GM21786 (cell line): ENCODE results near the gene DBF4B.

Source experiments
- ATAC-seq: cut with Tn5 transposase; IDR thresholded peaks from one replicate; pipeline ENCODE4 v1.9.1; 2021; ENCODE audit not compliant: unreplicated experiment

DBF4B gene

DNA sequence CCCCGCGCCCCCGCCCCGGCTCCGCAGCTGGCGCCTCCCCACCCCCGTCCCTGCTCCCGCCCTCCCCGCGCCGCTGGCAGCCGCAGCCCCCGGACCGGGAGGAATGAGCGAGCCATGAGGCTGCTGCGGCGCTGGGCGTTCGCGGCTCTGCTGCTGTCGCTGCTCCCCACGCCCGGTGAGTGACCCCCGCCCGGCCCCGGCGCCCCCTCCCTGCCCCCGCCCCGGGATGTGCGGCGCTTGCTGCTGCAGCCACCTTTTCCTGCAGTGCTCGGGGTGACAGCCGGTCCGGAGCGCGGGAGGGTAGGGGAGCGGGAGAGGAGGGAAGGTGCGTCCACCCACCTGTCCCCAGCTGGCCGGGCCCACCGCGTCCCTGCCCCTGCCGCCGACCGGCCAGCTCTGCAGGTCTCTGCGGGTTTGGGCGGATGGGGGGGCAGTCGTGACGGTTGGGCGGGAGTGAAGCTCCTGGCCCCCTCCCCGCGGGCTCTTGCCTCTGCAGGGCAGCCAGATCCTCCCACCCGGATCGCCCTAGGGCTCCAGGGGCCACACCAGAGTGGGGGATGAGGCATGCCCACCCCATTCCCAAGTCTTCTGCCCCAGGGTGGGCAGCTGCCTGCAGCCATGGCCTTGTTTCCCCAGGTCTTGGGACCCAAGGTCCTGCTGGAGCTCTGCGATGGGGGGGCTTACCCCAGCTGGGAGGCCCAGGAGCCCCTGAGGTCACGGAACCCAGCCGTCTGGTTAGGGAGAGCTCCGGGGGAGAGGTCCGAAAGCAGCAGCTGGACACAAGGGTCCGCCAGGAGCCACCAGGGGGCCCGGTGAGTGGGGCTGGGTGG lies 50.8 kb downstream of the DBF4B start:
- no peak for ATAC-seq

DNA sequence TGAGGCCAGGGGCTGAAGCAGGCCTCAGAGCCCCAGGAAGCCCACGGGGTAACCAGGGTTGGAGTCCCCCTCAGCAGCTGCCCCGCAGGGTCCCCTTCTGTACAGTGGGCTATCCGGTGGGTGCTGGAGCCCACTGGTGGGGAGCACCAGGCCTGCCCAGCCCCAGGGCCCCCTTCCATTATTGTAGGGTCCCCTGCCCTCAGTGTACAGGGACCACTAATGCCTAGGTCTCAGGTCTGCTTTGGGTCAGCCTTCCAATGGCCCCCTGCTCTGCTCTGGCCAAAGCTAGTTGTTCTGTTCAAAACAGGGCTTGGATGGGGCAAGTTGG lies 51.4 kb downstream of the DBF4B start:
- ATAC-seq: no peak

DNA sequence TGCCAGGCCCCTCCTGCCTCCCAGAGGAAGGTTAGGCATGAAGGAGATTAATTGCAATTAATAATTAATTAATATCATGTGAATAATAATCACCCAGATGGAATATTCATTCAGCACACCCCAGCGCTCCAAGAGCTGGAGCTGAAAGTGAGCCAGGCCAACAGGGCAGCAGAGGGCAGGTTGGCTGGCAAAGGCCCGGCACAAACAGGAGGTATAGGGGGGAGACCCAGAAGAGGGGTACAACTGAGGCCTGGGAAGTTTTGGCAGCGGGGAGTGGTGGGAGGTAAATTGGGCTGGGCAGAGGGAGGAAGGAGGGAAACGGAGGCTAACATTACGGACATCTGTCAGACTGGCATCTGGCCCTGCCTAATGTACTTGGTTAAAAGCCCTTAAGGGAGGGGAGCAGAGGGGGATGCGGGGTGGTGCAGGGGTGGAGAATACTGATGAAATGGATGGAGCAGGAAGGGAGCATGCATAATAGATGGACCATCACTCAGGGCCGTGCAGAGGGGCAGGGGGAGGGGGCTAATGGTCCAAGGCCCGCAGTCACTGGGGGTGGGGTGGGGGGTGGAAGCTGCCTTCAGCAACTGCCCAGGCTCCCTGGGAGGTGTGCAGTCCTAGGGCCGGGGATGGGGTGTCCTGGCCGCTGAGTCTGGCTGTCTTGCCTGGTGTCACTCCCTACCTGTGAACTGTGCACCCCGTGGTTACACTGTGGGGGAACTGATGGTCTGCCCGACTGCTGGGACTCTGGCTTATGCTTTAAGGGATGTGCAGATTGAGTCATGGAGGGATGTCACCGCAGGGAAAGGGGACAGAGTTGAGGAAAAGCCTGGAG lies 52.2 kb downstream of the DBF4B start:
- no peak for ATAC-seq

DNA sequence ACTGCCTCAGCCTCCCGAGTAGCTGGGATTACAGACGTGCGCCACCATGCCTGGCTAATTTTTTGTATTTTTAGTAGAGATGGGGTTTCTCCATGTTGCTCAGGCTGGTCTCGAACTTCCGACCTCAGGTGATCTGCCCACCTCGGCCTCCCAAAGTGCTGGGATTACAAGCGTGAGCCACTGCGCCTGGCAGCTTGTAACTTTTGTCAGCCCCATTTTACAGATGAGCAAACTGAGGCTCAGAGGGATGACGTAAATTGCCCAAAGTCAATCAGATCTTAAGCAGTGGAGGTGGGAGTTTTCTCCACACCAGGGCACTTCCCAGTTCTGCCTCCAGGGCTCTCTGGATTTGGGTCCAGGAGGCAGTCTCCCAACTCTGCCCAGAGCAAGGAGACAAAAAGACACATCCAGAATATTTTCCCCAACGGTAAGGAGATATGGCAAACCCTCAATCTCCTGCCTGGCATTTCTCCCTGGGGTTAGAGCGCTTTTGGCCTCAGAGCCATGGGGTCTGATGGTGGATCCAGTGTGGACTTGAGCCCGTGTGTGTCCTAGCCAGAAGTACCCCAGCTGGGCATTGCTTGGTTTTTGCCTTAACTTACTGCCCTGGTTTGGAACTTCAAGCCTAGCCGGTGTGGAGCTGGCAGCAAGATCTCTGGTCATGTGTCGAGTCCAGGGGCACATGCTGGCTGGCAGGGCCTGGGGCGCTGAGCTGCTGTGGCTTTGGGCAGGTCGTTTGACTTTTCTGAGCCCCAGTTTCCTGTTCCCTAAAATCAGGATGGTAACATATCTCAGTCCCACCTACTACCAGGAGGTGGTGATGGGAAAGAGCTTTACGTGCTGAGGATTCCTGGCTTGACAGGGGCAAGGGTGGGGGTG lies 53.7 kb downstream of the DBF4B start:
- ATAC-seq: no peak

DNA sequence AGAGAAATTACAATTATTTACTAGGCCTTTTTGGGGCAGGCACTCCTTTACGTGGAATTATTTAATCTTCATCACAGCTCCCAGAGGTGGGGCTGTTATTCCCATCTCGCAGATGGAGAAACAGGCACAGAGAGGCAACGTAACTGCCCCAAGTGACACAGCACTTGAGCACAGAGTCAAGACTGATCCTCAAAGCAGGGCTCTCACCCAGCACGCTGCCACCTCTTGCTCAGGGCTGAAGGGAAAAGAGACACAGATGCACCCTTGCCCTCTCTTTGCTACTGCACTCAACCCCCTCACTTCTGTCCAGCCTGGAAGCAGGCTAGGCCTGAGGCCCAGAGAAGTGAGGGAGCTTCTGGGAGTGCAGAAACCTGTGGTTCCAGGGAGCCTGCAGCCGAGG lies 54.7 kb downstream of the DBF4B start:
- no peak for ATAC-seq

DNA sequence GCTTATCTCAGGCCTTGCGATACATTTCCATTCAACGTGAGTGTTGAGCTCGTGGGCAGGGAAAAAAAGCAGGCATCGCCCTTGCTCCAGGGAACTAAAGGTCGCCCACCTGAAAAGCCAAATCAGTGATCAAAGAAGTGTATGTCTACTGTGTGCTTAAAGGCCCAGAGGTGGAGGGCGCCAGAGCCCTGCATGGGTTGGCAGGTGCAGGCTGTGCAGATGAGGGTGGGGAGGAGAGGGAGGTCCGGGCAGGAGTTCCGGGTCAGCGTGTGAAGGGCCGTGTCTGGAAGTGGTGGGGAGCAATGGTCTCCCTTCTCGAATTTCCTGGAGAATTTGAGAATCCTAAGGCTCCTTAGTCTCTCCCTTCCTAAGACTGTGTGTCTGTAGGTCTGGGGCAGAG lies 57.5 kb downstream of the DBF4B start:
- no peak for ATAC-seq

DNA sequence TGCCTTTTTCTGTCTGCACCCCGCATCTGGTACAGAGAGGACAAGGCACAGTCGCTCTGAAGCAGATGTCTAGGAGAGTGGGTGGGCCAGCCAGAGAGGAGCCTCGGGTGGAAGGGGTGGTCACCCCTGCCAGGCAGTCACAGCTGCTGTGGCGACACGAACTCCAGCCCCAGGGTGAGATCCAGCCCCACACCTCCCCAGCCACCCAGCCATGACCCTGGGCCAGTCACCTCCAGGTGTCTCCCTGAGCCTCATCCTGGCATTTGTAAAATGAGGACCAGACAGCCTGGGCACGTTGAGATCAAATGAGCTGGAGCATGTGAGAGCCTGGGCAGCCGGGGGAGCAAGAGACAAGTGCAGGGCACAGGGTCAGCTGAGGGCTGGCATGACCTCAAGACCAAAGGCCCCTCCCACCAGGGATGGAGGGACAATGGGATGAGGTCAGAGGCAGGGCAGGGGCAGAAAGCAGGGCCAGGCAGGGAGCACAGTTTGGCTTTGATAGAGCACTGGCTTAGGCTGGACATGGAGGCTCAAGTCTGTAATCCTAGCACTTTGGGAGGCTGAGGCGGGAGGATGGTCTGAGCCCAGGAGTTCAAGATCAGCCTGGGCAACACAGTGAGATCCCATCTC lies 58.1 kb downstream of the DBF4B start:
- no peak for ATAC-seq

DNA sequence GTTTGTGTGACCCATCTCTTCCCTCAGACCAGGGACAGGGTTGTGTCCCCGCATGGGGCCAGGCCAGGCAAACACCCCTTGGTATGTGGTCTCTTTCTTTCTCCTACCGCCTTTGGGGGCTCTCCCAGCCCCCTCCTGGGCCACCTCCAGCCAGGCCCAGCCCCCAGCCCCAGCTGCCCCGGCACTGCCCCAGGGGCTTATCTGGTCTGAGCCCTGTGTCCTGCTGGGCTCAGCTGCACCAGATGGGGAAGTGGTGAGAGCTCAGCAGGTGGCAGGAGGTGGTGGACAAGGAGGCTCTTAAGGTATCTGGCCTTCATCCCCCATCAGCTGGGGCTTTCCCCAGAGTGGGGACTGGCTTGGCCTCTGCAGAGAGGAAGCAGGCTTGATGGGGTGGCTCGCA lies 59.0 kb downstream of the DBF4B start:
- no peak for ATAC-seq

DNA sequence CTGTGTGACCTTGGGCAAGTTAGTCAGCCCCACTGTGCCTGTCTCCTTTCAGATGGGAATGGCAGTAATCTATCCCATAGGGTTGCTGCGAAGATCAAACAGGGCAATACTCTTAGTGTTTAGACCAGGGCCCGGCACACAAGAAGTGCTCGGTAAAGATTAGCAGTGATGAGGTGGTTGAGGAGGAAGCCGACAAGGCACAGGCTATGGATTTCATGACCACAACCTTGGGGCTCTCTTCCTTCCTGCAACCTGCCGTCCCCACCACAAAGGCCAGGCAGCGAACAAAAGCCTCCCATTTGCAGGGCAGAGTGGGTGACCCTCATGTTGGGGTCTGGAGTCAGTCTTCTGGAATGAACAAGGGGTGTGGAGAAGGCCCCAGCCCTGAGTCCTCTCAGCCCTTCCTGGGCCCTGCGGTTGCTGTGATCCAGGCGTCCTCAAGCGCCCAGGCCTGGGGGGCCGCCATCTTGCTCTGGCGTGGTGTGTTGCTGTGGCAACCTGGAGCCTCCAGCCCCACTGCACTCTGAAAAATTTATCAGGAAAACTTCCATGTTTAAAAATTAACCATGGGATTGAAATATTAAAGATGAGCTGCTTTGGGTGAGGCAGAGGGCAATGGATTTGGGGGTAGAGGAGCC lies 60.2 kb downstream of the DBF4B start:
- no peak for ATAC-seq

DNA sequence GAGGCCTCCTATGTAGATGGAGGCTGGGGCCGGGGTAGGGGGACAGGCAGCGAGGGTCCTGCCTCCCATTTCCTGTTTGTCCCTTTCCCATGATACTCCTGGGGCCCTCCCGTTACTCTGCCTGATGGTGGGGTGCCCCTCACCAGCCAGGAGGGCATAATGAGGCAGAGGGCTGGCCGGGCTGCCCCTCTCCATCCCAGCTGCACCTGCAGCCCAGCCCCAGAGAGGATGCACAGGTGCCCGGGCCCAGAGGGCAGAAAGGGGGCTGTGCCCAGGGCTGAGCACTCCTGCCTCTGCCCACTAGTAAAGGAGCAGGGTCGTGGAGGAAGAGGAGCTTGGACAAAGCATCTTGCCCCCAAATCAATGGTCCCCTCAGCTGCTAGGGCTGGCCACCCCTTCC lies 60.8 kb downstream of the DBF4B start:
- ATAC-seq: no peak

DNA sequence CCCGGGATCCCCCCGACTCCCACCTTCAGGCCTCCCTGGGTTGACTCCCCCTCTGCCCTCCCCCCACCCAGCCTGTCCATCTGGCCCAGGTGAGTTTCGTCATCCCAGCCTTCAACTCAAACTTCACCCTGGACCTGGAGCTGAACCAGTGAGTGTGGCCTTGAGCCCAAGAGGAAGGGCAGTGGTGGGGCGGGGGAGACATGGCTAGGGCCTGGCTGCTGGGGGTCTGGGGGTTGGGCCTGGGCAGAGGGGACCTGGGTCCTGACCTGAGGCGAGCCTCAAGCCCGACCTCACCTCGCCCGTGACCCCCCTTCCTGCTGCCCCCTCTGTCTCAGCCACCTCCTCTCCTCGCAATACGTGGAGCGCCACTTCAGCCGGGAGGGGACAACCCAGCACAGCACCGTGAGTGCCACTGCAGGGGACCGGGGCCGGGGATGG lies 61.2 kb downstream of the DBF4B start:
- no peak for ATAC-seq

DNA sequence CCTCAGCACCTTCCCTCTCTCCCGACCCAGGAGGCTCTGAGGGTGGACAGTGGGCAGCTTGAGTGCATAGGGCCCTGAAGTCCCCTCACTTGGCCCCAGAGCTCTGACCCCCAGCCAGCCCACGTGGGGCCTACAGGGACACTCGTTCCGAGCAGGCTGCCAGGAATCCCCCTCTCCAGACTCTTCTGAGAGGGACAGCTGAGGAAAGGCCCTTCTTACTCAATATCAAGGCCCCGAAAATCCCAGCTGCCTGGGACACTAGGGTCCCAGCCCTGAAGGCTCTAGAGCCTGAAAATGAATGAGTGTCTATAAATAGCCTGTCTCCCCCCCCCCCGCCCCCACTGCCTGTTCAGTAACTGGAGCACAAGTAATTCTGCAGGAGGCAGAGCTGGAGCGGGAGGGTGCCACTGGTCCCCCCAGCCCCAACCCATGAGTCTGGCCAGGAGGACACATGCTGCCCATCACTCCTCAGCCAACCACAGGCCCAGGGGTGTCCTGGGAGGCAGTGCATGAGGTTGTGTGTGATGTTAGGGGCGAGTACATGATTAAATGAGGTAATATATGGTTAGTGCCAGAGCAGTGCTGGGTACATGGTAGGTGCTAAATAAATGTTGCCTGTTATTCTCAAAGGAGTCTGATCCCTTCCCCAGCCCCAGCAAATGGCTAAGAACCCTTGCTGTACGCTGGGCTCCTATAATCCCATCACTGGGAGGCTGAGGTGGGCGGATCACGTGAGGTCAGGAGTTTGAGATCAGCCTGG lies 61.9 kb downstream of the DBF4B start:
- no peak for ATAC-seq

DNA sequence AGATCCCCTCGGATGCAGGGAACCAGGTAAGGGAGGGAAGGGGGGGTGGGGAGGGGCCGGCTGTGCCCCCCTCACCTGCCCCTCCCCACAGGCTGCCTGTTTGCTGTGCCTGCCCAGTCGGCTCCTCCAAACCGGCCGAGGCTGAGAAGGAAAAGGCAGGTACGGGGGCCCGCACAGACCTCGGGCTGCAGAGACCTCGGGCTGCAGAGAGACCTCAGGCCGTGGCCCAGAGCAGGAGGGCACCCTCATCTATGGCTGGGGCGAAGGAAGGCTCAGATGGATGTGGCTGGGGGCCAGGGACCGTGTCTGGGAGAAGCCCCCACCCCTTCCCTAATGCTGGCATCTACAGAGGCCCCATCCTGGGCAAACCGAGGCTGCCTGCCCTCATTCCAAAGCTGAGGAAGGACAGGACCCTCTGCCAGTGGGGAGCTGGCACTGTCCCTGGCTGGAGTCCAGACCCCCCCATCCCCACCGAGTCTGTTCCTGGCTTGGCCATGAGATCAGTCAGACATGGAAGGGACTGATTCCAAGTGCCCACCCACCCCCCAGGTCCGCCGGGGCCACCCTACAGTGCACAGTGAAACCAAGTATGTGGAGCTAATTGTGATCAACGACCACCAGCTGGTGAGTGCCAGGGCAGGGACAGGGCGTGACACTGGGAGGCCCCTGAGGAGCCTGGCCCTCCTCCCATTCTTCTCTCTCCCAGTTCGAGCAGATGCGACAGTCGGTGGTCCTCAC lies 64.0 kb downstream of the DBF4B start:
- ATAC-seq: no peak

DNA sequence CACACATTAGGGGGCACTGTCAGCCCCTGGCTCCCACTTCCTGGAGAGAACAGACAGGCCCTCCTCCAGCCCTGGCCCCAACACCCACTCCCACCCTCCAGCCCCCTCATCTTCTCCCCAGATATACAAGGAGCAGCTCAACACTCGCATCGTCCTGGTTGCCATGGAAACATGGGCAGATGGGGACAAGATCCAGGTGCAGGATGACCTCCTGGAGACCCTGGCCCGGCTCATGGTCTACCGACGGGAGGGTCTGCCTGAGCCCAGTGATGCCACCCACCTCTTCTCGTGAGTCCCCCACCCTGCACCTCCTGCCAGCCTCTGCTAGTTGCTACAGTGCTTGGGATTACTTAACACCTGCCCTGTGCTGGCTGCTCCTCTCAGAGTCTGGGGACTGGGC lies 64.7 kb downstream of the DBF4B start:
- no peak for ATAC-seq

DNA sequence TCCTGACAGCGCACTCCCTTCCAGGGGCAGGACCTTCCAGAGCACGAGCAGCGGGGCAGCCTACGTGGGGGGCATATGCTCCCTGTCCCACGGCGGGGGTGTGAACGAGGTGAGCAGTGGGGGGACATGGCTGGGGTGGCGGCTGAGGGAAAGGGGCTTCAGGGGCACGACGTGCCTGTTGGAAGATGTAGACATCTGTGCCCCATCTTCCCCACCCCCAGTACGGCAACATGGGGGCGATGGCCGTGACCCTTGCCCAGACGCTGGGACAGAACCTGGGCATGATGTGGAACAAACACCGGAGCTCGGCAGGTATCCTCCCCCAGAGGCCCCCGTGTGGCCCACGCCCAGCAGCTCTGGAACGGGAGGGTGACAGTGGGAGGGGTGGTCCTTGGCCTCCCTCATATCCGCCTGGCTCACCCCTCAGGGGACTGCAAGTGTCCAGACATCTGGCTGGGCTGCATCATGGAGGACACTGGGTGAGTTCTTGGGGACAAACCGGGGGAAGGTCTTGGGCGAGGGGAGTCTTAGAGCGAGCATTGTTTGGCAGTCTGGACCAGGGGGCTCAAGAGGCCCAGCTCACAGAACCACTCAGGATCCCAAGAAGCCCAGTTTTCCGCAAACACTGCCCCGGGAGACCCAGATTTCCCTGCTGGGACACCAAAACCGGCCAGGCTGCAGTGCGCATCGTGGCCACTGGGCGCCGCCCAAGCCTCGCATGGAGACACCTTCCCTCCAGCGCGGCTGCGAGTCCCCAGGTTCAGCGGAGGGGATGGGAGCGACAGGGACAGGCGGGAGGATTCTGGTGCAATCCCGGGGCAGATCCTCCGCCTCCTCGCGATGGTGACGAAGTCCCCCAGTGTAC lies 66.0 kb downstream of the DBF4B start:
- ATAC-seq: no peak

DNA sequence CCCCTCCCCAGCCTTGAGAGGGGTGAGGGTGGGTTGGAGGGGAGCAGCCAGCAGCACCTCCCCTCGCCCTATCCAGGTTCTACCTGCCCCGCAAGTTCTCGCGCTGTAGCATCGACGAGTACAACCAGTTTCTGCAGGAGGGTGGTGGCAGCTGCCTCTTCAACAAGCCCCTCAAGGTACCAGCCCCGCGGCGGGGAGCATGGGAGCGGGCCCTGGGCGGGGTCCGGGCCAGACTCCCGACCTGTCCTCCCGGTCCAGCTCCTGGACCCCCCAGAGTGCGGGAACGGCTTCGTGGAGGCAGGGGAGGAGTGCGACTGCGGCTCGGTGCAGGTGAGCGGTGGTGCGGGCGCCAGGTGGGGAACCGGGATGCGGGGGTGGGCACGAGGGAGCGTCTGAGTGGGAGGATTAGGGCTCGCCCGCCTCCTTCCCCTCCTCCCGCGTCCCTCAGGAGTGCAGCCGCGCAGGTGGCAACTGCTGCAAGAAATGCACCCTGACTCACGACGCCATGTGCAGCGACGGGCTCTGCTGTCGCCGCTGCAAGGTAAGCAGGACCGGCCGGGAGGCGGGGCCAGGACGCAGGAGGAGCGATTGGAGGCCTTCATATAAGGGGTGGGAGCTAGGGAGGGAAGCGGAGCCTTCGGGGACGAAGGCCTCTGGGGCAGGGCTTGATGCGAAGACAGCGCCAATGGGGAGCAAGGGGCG lies 66.8 kb downstream of the DBF4B start:
- peak; percentile 83 for ATAC-seq

DNA sequence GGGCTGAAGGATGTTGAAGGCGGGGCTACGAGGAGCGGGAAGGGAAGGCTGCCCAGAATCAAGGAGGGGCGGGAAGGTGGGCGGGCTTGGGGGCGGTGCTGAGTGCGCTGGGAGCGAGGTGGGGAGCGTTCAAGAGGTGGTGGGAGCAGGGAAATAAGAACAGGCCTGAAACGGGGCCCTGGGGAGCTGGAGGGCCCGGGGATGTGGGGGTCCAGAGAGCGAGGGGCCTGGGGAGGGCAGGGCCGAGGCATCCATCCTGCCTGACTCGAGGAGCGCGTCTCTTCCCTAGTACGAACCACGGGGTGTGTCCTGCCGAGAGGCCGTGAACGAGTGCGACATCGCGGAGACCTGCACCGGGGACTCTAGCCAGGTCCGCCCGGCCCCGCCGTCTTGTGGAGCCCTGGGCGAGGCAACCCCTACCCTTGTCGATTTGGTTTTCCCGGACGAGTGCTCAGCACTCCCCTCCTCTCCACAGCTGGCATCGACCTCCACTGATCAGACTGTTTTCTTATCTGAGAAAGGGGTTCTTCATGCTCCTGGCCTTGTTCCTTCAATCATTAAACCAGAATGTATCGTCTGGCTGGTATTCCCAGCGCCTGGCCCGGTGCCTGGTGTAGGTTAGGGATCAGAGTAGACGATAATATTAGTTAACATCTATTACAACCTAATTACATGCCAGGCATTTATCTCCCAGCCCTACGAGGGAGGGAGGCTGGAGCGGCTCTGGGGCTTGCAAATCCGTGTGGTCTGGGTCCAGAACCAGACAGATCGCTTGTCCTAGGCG lies 67.6 kb downstream of the DBF4B start:
- ATAC-seq: peak; percentile 3
